Ishikawa (cell line): ENCODE results near the gene TP53I13.

ENCODE experiments used
- CEBPB ChIP-seq: IDR thresholded peaks from 2 replicates; pipeline ENCODE4 v1.6.1; 2012
- CREB1 ChIP-seq: IDR thresholded peaks from 2 replicates; pipeline ENCODE4 v1.6.1; 2012; ENCODE audit warnings: low read depth
- EGR1 ChIP-seq: IDR thresholded peaks from 2 replicates; pipeline ENCODE4 v1.6.1; 2012
- EP300 ChIP-seq: IDR thresholded peaks from 2 replicates; pipeline ENCODE4 v1.6.1; 2012; ENCODE audit warnings: borderline replicate concordance
- FOXM1 ChIP-seq: IDR thresholded peaks from 2 replicates; pipeline ENCODE4 v1.6.1; 2012; ENCODE audit warnings: low read depth, borderline replicate concordance
- MAX ChIP-seq: IDR thresholded peaks from 2 replicates; pipeline ENCODE4 v1.6.1; 2012
- NFIC ChIP-seq: IDR thresholded peaks from 2 replicates; pipeline ENCODE4 v1.6.1; 2012
- RAD21 ChIP-seq: IDR thresholded peaks from 2 replicates; pipeline ENCODE4 v1.6.1; 2012; ENCODE audit warnings: low read depth
- REST ChIP-seq: IDR thresholded peaks from 2 replicates; pipeline ENCODE4 v1.6.1; 2012; ENCODE audit warnings: low read depth, mild to moderate bottlenecking
- TAF1 ChIP-seq: IDR thresholded peaks from 2 replicates; pipeline ENCODE4 v1.6.1; 2012; ENCODE audit warnings: low read depth, mild to moderate bottlenecking
- TCF12 ChIP-seq: IDR thresholded peaks from 2 replicates; pipeline ENCODE4 v1.6.1; 2012; ENCODE audit warnings: low read depth
- TEAD4 ChIP-seq: IDR thresholded peaks from 2 replicates; pipeline ENCODE4 v1.6.1; 2012
- USF1 ChIP-seq: IDR thresholded peaks from 2 replicates; pipeline ENCODE4 v1.6.1; 2012
- YY1 ChIP-seq: IDR thresholded peaks from 2 replicates; pipeline ENCODE4 v1.6.1; 2012; ENCODE audit warnings: low read depth
- ZBTB7A ChIP-seq: IDR thresholded peaks from 2 replicates; pipeline ENCODE4 v1.6.1; 2012; ENCODE audit warnings: low read depth

The TP53I13 gene

GRCh38 chr17:29571883-29572681 lies 3.6 kb downstream of the TP53I13 start:
- TF ChIP-seq MAX (no peak), TEAD4 (no peak), ZBTB7A (no peak), TAF1 (no peak), TCF12 (no peak), FOXM1 (no peak), USF1 (no peak)

- TF ChIP-seq USF1 = no peak
- no peak for TF ChIP-seq NFIC
Measured at GRCh38 chr17:29572691-29573557, 4.4 kb downstream of the TP53I13 start.

- TF ChIP-seq TCF12 = no peak
Measured at GRCh38 chr17:29573558-29573869, 5.0 kb downstream of the TP53I13 start.

GRCh38 chr17:29573871-29574731 lies 5.6 kb downstream of the TP53I13 start:
- TF ChIP-seq YY1 (no peak), MAX (no peak), TEAD4 (no peak), EGR1 (no peak), ZBTB7A (no peak), CREB1 (no peak), REST (no peak), USF1 (no peak), CEBPB (no peak), EP300 (no peak), NFIC (no peak)

GRCh38 chr17:29574732-29575510 lies 6.4 kb downstream of the TP53I13 start:
- no peak for TF ChIP-seq YY1
- no peak for TF ChIP-seq NFIC
- TF ChIP-seq CREB1 = no peak
- TF ChIP-seq TCF12 = no peak
- no peak for TF ChIP-seq FOXM1
- no peak for TF ChIP-seq MAX
- TF ChIP-seq RAD21 = no peak
- no peak for TF ChIP-seq TEAD4
- TF ChIP-seq EGR1 = no peak
- TF ChIP-seq USF1 = no peak
- no peak for TF ChIP-seq ZBTB7A
- no peak for TF ChIP-seq EP300
- no peak for TF ChIP-seq REST
- TF ChIP-seq TAF1 = no peak
- TF ChIP-seq CEBPB = no peak
